Measurements from ENCODE around the gene CENPN.
A peak's percentile ranks its signal among the peaks of the same experiment; 100 is the strongest.

CENPN gene

DNA sequence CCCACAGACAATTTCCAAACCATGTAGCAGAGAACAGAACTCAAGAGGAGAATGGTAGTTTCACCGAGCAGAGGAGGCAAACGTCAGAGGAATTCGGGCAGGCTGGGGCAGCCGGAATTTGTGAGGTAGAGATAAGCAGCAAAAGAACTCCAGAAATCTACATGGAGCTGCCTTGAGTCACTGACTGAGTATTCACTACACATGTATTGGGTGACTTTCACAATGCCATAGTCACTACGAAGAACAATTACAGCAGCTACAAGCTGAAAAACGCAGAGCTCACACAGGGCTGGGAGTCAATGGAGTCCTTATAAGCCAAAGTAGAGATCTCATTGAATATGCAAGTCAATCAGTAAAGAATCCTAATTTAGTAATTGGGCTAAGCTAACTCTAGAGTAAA is 13.7 kb upstream of the CENPN start:
- H3K4me3 ChIP-seq (ENCODE audit: low read depth, low read length): peak overlapping the region; percentile 43
- TF ChIP-seq CTCF (IDR thresholded peaks at IDR 0.05; ENCODE audit: insufficient read depth, low read length, missing control alignments): no peak
- ChIA-PET POLR2A (interaction anchor here (0.5 to 2.0 kb wide), 5 partner anchors 8 to 61 kb away, joined by 3 to 10 read pairs (median 5); partner anchors contain the start of genes CENPN and CMC2), CTCF (interaction anchor here (1.0 to 7.9 kb wide), 7 partner anchors 11 to 168 kb away, joined by 3 to 125 read pairs (median 3); partner anchors contain the start of genes ATMIN, CENPN and CMC2)
- DNase-seq (ENCODE audit: low read depth, low spot score): peak; percentile 87

DNA sequence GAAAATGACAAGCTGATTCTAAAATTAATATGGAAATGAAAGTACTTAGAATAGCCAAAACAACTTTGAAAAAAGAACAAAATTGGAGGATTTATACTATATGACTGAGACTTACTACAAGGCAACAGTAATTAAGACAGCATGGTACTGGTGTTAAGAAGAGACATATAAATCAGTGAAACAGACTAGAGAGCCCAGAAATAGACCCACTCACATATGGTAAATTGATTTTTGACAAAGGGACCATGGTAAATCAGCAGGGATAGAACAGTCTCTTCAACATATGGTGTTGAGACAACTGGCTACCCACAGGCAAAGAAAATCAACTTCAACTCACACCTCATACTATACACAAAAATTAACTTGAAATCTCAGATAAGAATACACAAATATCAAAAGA is 13.2 kb upstream of the CENPN start:
- H3K4me3 ChIP-seq (ENCODE audit: low read depth, low read length): peak overlapping the region; percentile 43

DNA sequence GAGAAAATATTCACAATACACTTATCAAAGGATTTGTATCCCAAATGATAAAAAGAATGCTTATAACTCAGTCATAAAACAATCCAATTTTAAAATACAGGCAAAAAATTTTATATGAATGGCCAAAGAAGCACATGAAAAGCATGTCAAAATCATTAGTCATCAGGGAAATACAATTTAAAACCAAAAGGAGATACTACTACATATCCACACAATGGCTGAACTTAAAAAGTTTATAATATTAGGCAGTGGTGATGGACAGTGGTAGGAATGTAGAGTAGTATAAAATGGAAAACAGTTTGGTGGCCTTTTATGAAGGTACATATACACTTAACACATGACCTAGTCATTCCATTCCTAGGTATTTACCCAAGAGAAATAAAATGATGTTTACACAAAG is 12.6 kb upstream of the CENPN start:
- TF ChIP-seq CTCF (IDR thresholded peaks at IDR 0.05; ENCODE audit: insufficient read depth, low read length, missing control alignments): no peak
- POLR2A ChIA-PET: interaction anchor here (2.0 kb wide), 1 partner anchor 12 kb away, joined by 10 read pairs; the partner anchor contains the start of genes CENPN and CMC2
- CTCF ChIA-PET: interaction anchor here (1.2 to 7.9 kb wide), 4 partner anchors 10 to 70 kb away, joined by 3 to 125 read pairs (median 12); partner anchors contain the start of genes ATMIN, CENPN and CMC2
- H3K4me3 ChIP-seq (ENCODE audit: low read depth, low read length): no peak overlapping the region
- no peak for DNase-seq (ENCODE audit: low read depth, low spot score)

More for the DNA sequence above, 13.2 kb upstream of the CENPN start:
- POLR2A ChIA-PET: interaction anchor here (0.9 to 2.0 kb wide), 3 partner anchors 13 to 61 kb away, joined by 5 to 10 read pairs (median 7); partner anchors contain the start of genes CENPN and CMC2
- DNase-seq (ENCODE audit: low read depth, low spot score): no peak
- CTCF ChIA-PET: interaction anchor here (1.1 to 7.9 kb wide), 5 partner anchors 10 to 69 kb away, joined by 3 to 125 read pairs (median 9); partner anchors contain the start of genes ATMIN, CENPN and CMC2
- TF ChIP-seq CTCF (IDR thresholded peaks at IDR 0.05; ENCODE audit: insufficient read depth, low read length, missing control alignments): no peak

GRCh38 chr16:80996688-80997138 is 10.3 kb upstream of the CENPN start:
- ChIA-PET CTCF (interaction anchor here (1.0 kb wide), 2 partner anchors 8 to 39 kb away, joined by 4 read pairs; partner anchors contain the start of gene ATMIN), POLR2A (interaction anchor here (0.6 kb wide), 1 partner anchor 59 kb away, joined by 3 read pairs; no protein-coding TSS in a partner anchor)
- TF ChIP-seq CTCF (IDR thresholded peaks at IDR 0.05; ENCODE audit: insufficient read depth, low read length, missing control alignments): no peak
- H3K4me3 ChIP-seq (ENCODE audit: low read depth, low read length): no peak overlapping the region
- DNase-seq (ENCODE audit: low read depth, low spot score): no peak

- DNase-seq (ENCODE audit: low read depth, low spot score): no peak
- no peak for TF ChIP-seq CTCF (IDR thresholded peaks at IDR 0.05; ENCODE audit: insufficient read depth, low read length, missing control alignments)
- H3K4me3 ChIP-seq (ENCODE audit: low read depth, low read length): no peak overlapping the region
- ChIA-PET CTCF (interaction anchor here (0.6 to 1.3 kb wide), 7 partner anchors 7 to 71 kb away, joined by 3 to 4 read pairs (median 4); partner anchors contain the start of genes ATMIN, CENPN and CMC2), POLR2A (interaction anchor here (0.6 kb wide), 1 partner anchor 60 kb away, joined by 3 read pairs; no protein-coding TSS in a partner anchor)
Measured at GRCh38 chr16:80997139-80997798, 9.7 kb upstream of the CENPN start.
